HG03571 (cell line): ENCODE measurements around the gene SHISAL2A.
"Not testable (repeated sequence)": the region's sequence is repeated elsewhere in the genome, so short reads cannot be mapped to it uniquely, and the experiment has no call there.

ENCODE experiments used
- ATAC-seq: cut with Tn5 transposase; IDR thresholded peaks from one replicate; pipeline ENCODE4 v1.9.1; 2021; ENCODE audit not compliant: unreplicated experiment

SHISAL2A gene

DNA sequence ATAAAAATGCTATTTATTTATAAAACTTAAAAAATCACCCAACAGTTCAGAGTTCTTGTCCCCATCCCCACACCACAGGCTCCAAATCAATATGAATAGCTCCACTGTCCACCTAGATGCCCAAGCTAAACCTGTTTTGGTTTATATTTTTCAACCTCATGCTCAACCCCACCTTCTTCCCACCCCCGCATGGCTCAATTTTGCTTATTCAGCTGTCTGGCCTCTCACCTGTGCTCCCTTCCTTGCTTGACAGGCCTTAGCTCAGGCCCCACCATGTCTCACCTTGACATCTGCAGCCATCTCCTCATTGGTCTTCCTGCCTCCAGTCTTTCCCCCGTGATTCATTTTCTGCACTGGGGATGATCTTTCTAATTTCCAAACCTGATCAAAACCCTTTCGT, 47.4 kb downstream of the SHISAL2A start:
- ATAC-seq, result no peak

DNA sequence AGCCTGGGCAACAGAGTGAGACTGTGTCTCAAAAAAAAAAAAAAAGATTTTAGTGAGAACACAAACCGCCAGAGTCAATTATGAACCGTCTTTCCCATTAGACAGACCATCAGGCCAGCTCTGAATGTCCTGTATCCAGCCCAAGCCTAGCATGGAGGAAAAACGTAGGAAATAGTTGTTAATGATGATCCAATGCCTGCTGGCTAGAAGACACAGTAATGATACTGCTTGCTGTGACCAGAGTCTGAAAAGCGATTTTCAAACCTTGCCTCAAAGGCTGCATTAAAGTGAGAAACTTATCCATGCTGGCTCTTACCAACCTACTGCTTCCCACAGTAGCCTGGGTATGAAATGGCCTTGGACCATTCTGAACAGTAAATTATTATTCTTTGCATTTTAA, 48.2 kb downstream of the SHISAL2A start:
- no peak for ATAC-seq

DNA sequence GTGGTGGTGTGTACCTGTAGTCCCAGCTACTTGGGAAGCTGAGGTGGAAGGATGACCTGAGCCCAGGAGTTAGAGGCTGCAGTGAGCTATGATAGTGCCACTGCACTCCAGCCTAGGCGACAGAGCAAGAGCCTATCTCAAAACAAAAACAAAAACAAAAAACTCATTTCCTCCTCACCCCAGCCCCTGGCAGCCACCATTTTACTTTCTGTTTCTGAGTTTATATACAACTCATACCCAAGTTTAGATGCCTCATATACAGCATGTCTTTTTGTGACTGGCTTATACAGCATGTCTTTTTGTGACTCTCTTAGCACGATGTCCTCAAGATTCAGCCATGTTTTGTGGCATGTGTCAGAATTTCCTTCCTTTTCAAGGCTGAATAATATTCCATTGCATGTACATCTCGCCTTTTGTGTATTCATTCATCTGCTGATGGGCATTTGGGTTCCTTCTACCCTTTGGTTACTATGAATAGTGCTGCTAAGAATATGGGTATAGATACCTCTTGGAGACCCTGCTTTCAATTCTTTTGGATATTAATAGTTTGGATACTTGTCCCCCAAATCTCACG, 50.5 kb downstream of the SHISAL2A start:
- no peak for ATAC-seq

DNA sequence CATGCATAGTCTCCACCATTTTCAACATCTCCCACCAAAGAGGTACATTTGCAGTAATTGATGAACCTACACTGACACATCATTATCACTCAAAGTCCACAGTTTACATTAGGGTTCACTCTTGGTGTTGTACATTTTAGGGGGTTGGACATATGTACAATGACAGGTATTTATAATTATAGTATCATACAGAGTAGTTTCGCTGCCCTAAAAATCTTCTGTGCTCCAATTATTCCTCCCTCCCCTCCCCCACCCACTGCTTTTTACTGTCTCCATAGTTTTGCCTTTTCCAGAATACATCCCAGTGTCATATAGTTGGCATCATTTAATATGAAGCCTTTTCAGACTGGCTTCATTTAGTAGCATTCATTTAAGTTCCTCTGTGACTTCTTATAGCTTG, 51.6 kb downstream of the SHISAL2A start:
- ATAC-seq, result no peak

DNA sequence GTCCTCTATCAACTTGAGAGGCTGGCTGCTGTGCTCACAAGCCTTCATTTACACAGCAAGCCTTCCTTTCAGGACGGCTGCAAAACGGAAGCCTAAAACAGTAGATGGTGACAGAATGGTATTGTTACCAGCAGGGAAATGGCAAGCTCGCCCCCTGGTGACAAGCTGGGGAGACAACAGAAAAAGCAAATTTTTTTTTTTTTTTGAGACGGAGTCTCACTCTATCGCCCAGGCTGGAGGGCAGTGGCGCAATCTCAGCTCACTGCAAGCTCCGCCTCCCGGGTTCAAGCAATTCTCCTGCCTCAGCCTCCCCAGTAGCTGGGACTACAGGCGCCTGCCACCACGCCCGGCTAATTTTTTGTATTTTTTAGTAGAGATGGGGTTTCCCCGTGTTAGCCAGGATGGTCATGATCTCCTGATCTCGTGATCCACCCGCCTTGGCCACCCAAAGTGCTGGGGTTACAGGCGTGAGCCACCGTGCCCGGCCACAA, 53.3 kb downstream of the SHISAL2A start:
- peak; percentile 72 for ATAC-seq

DNA sequence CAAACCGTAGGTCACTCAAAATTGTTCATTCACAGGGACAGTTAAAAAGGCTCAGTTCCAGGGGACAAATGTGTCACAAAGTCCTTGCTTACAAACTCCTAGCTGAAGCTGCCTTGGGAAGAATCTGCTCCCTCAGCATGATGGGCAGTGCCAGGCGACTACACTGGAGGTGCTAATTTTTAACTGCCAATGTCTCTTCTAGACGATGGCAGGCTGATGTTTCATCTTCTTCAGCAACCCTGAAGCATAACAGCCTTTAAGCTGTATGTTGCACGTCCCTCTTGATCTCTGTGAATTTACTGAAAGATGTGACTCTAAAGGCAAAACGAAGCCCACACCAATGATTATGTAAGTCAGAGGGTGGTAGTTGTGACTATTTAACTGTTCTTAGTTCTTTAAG, 53.9 kb downstream of the SHISAL2A start:
- ATAC-seq, result no peak

DNA sequence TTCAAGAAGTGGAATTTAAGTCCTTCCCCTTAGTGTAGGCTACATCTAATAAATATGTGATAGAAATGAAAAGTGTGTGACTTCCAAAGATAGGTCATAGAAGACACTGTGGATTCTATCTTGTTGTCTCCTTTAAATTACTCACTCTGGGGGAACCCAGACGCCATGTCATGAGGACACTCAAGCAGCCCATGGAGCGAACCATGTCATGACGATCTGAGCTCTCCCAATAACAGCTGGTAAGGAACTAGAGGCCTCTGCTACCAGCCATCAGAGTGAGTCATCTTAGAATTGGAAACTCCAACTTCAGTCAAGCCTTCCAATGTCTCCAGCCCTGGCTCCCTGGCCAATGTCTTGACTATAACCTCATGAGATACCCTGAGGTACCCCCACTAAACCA, 58.9 kb downstream of the SHISAL2A start:
- ATAC-seq, result no peak

DNA sequence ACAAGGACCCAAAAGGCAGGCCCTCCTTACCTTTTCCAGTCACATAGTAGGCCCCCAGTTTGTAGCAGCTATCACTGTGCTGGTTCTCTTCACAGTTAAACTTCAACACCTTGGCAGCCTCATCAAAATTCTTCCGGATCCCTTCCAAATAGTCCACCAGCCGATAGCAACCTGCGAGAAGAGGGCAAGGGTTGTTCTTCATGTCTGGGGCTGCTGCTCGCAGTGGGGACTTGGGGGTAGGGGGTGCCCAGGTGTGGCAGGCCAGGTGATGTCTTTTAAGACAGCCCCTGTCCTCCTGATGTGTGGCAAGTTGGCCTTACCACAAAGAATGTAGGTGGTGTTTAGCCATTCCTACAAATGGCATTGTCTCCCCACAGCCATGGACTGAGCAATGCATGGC, 59.7 kb downstream of the SHISAL2A start:
- no peak for ATAC-seq

DNA sequence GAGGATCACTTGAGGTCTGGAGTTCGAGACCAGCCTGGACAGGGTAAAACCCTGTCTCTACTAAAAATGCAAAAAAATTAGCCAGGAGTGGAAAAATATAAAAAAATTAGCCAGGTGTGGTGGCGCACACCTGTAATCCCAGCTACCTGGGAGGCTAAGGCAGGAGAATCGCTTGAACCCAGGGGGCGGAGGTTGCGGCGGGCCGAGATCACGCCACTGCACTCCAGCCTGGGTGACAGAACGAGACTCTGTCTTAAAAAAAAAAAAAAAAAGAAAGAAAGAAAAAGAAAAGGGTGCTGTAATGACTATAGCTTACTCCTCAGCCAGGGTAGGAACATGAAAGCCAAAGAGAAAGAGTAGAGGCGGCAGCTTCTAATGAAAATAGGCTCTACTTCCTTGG, 60.4 kb downstream of the SHISAL2A start:
- not testable (repeated sequence) for ATAC-seq

DNA sequence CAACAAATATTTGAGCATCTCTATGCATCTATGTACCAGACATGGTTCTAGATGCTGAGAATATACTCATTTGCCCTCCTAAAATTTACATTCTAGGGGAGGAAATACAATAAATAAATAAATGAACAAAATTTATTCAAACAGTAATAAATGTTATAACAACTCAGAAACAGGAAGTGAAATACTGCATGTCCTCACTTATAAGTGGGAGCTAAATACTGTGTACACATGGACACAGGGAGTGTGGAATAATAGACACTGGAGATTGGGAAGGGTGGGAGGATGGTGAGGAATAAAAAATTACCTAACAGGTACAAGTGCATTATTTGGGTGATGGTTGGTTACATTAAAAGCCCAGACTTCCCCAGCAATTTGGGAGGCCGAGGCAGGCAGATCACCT, 60.9 kb downstream of the SHISAL2A start:
- no peak for ATAC-seq

DNA sequence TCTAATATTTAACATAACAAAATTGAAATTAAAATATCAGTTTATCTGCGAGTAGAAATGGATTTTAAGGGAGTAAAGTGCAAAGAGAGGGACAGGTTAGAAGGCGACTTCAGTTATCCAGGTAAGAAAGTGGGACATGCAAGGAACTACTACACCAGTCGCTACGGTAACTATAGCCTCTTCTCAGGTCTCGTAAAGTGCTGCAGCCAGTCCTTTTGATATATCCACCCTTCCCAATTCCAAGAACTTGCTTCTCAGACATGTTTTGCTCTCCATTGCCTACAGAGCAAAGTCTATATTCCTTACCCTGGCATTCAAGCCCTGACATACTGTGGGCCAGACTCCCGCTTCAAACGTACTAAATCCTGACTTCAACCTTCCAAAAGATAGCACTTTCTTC, 62.7 kb downstream of the SHISAL2A start:
- ATAC-seq, result no peak

DNA sequence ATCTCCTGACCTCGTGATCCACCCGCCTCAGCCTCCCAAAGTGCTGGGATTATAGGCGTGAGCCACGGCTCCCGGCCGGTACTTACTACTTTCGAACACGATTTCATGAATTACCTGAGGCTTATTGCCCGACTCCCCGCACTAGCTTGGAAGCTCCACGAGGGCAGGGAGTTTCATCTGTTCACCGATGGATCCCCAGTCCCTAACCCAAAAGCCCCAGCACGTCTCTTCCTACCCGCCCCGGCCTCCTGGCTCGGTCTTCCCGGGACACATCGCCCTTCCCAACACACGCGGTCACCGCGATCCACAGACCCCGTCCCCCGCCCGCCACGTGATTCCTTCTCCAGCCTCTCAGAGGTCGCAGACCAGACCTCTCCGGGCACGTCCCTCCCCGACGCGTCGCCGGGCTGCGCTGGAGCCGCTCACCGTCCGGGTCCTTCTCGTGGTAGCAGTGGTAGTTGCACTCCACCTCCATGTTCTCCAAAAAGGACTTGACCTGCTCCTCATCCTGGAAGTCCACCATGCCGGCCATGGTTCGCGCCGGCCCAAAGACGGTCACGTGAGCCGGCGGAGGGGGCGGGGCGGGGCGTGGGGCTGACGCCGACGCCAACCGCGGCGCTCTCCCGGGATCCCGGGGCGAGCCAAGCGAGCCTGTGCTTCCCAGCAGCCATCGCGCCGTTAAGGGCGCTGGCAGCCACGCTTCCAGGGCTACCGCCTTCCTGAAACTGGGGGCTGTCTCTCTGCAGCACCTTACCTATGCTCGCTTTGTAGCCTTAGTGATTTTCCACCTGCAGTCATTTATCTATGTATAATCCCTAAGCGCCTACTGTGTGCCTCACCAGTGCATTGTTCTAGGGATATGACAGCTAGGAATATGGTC, 65.1 kb downstream of the SHISAL2A start, which contains the start of gene COA7:
COA7 (minus strand) TSS at position 553 of the 880 bp plus-strand sequence; CDS start at position 532, 21 bp downstream.
- ATAC-seq, result peak; percentile 42

DNA sequence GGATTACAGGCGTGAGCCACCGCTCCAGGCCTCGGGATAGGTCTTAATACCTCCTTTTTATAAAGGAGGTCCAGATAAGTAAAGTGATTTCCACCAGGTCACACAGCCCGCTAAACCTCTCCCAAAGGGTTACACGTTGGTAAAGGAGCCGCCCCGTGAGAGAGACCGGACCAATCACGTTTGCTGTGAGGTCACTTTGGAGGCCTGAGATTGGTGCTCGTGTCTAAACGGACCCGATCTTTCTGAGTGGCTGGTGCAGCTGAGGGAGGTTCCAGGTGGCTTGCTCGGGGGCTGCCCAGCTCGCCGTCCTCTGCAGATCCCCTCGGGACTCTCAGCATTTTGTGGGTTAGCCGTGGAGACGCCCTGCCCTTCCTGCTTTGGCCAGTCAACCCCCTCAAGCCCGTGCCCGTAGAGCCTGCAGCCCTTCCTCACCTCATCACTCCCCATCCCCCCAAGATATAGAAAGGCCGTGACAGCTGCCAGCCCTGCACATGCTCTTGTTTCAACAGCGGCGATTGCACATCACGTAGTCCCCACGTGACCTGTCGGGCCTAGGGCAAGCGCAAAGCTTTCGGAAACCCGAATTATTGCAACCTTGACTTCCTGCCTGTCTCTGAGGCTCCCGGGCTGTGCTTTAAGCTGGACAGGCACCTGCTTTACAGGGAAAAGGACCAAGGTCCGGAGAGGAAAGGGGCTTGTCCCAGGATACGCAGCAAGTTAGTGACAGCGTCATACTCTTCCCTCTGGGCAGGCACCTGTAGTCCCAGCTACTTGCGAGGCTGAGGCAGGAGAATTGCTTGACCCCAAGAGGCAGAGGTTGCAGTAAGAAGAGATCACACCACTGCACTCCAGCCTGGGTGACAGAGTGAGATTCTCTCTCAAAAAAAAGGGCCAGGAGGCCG, 70.2 kb downstream of the SHISAL2A start:
- peak; percentile 87 for ATAC-seq

DNA sequence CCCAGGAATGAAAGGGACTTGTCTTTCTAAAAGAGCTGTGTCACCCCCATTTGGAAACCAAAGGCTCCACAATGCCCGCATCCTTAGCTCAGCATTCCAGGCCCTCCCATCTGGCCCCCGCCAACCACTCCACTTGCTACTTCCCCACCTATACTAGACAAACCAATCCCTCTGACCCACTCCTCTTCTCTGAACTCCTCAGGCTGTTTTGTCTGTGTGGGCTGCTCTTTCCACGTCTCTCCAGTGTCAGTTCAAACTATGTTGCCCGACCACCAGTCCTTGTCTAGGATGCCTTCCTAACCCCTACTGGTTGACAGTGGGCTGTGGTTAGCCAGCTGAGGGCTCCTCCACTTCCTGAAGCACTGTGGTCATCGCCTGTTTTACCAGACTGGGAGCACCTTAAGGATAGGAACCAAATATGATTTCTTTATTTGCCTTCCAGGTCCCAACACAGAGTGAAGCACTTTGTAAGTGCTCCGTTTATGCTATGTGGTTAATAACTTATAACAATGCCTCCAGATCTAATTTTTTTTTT, 73.2 kb downstream of the SHISAL2A start:
- no peak for ATAC-seq
